Uterus (tissue), 4 donors: ENCODE results near the gene PWWP2B. TPM values are rescaled to one million over a fixed set of nuclear protein-coding genes. Genes with fewer than 3 reads are reported as not detected.

Experiments
- DNase-seq, 2 donors: peaks; one replicate each; pipeline ENCODE4 v3.0.0-alpha.2; 2019 to 2020
- H3K27ac ChIP-seq, 2 donors: fragments of 200-600 bp; sonication (generic); 1 replicate in 1 of 2; 2 replicates in 1 of 2; pipeline ENCODE4 v1.5.1; 2016 to 2018
- H3K27me3 ChIP-seq, 2 donors: fragments of 200-600 bp; sonication (generic); one replicate each; pipeline ENCODE4 v1.5.1; 2018 to 2019; ENCODE audit warnings: control low read depth in 1 of 2
- H3K36me3 ChIP-seq, 2 donors: fragments of 200-600 bp; sonication (generic); one replicate each; pipeline ENCODE4 v1.5.1; 2019; ENCODE audit warnings: control low read depth in 1 of 2
- H3K4me1 ChIP-seq, 2 donors: fragments of 200-600 bp; sonication (generic); one replicate each; pipeline ENCODE4 v1.5.1; 2018 to 2019; ENCODE audit warnings: control low read depth in 1 of 2
- H3K4me3 ChIP-seq, 2 donors: fragments of 200-600 bp; sonication (generic); 1 replicate in 1 of 2; 2 replicates in 1 of 2; pipeline ENCODE4 v1.5.1; 2018 to 2019; ENCODE audit warnings: mild to moderate bottlenecking in 1 of 2
- H3K9me3 ChIP-seq, 2 donors: fragments of 200-600 bp; sonication (generic); one replicate each; pipeline ENCODE4 v1.5.1; 2019; ENCODE audit warnings: control low read depth in 1 of 2
- POLR2A ChIP-seq, 2 donors: fragments of 450-650 bp; IDR thresholded peaks; one replicate each; pipeline ENCODE4 v1.6.1; 2016; ENCODE audit warnings: antibody characterized with exemption in 2 of 2, mild to moderate bottlenecking in 1 of 2, moderate library complexity in 1 of 2
- intact Hi-C: fragments of 100-400 bp; cut with DNase I; formaldehyde crosslinking; loops from one replicate; pipeline ENCODE4 v1.15.1; 2023; ENCODE audit warnings: low total_unique reads
- total RNA-seq, 4 donors: library from RNA; depleted of rRNA in 3 of 4; stranded (reverse); fragments of >200 nt in 3 of 4; gene quantifications; one replicate each; pipeline versions ENCODE4 v1.1.0 to v1.2.4, GENCODE V29; 2014 to 2023
- TF ChIP-seq, protein P1 (sequence below), 4 experiments: fragments of 200-600 bp in 2 of 4; fragments of 450-650 bp in 2 of 4; sonication (generic) in 2 of 4; IDR thresholded peaks; one replicate each; pipeline ENCODE4 v1.5.1; 2016 to 2019; ENCODE audit warnings: antibody characterized with exemption in 4 of 4, mild to moderate bottlenecking in 2 of 4, moderate library complexity in 1 of 4
- donor health status: DM: yes; HTN: yes; CAD: no.

The PWWP2B gene
- total RNA-seq, 4 donors from 2014 or later, result 0.29 to 27.6 (median 8.3) TPM

DNA sequence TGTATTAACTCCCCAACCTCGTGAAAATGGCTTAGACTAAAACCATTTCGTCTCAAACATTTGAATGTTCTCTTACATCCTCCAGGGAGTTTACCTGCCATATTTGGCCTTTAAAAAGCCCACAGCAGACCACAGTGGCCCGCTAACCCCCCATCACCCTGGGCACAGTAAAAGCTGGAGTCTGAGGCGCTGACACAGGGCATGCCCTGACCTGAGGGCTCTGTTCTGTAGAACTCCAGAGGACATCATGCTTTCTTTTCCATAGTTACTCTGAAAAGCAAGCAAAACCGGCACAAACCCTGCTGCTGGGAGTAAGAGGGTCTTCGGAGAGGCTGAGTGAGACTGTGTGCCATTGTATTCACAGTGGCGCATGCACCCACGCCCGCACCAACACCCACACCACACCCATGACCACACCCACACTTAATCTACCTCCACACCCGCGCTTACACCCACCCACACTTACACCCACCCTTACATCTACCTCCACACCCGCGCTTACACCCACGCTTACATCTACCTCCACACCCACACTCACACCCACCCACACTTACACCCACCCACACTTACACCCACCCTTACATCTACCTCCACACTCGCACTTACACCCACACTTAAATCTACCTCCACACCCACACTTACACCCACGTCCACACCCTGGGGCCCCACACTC is 32.9 kb upstream of the PWWP2B start:
- H3K4me3 ChIP-seq, result no peak overlapping the region
- no peaks in the 10 kb centered on the region for H3K4me1 ChIP-seq
- no peak overlapping the region for H3K27ac ChIP-seq
- no peaks in the 10 kb centered on the region for H3K36me3 ChIP-seq
- intact Hi-C loops, result no loop called here
- TF ChIP-seq POLR2A (IDR thresholded peaks at IDR 0.05), result no peak
- TF ChIP-seq, protein P1, sequence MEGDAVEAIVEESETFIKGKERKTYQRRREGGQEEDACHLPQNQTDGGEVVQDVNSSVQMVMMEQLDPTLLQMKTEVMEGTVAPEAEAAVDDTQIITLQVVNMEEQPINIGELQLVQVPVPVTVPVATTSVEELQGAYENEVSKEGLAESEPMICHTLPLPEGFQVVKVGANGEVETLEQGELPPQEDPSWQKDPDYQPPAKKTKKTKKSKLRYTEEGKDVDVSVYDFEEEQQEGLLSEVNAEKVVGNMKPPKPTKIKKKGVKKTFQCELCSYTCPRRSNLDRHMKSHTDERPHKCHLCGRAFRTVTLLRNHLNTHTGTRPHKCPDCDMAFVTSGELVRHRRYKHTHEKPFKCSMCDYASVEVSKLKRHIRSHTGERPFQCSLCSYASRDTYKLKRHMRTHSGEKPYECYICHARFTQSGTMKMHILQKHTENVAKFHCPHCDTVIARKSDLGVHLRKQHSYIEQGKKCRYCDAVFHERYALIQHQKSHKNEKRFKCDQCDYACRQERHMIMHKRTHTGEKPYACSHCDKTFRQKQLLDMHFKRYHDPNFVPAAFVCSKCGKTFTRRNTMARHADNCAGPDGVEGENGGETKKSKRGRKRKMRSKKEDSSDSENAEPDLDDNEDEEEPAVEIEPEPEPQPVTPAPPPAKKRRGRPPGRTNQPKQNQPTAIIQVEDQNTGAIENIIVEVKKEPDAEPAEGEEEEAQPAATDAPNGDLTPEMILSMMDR (IDR thresholded peaks at IDR 0.05), result no peak
- H3K9me3 ChIP-seq, result no peaks in the 10 kb centered on the region
- peak in 1 of 2 donors; percentile 8 for DNase-seq
- H3K27me3 ChIP-seq, result no peaks in the 10 kb centered on the region

DNA sequence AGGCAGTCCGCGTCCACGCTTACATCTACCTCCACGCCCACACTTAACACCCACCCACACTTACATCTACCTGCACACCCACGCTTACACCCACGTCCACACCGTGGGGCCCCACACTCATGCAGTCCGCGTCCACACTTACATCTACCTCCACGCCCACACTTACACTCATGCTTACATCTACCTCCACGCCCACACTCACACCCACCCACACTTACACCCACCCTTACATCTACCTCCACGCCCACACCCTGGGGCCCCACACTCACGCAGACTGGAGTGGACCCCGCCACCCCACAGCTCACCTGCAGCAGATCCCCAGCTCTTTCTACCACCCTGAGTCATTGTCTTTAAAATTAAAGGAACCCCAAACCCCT is 32.4 kb upstream of the PWWP2B start:
- Histone ChIP-seq H3K4me1 (no peaks in the 10 kb centered on the region), H3K27ac (no peak overlapping the region), H3K27me3 (no peaks in the 10 kb centered on the region), H3K36me3 (no peaks in the 10 kb centered on the region), H3K4me3 (no peak overlapping the region), H3K9me3 (no peaks in the 10 kb centered on the region)
- intact Hi-C loops, result no loop called here
- peak in 1 of 2 donors; percentile 12 for DNase-seq
- TF ChIP-seq, protein P1 (IDR thresholded peaks at IDR 0.05), result no peak
- TF ChIP-seq POLR2A (IDR thresholded peaks at IDR 0.05), result no peak

DNA sequence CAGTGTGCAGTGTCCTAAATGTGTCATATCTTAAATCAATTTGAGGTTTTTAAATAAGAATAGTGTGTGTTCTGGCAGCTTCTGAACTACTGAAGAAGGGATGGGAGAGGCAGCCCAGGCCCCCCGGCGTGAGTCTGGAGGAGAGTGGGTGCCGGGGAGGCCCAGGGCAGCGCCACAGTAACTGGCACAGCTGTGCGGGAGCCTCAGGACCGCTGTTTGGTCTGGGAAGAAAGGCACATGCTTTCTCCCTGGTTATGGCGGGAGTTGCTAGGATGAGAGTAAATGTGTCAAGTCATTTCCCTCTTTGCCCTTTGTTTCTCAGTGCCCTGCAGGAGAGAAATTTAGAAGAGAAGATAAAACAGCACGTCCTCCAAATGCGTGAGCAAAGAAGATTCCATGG is 31.9 kb upstream of the PWWP2B start:
- no peaks in the 10 kb centered on the region for H3K9me3 ChIP-seq
- H3K27ac ChIP-seq, result no peak overlapping the region
- H3K36me3 ChIP-seq, result no peaks in the 10 kb centered on the region
- TF ChIP-seq POLR2A (IDR thresholded peaks at IDR 0.05), result no peak
- TF ChIP-seq, protein P1 (IDR thresholded peaks at IDR 0.05), result no peak
- H3K4me1 ChIP-seq, result no peaks in the 10 kb centered on the region
- intact Hi-C loops, result no loop called here
- DNase-seq, result no peak
- H3K4me3 ChIP-seq, result no peak overlapping the region
- no peaks in the 10 kb centered on the region for H3K27me3 ChIP-seq

DNA sequence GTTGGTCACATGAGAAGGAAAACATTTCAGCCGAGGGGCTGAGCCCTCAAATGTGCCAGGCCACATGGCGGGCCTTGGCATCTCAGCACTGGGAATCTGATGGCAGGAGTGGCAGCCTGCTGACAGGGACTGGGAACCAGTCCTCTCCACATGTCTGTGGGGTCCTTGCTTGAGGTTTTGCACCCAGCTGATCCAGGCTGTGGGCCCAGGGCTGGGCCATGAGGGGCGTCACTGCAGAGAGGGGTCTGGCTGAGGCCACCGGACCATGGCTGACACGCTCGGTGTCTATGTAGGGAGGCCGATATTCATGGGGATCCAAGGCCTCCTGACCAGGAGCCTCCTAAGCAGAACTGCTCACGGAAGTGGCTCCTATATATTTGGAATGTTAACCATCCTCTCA is 31.0 kb upstream of the PWWP2B start:
- no peaks in the 10 kb centered on the region for H3K9me3 ChIP-seq
- no peak overlapping the region for H3K27ac ChIP-seq
- no peaks in the 10 kb centered on the region for H3K27me3 ChIP-seq
- DNase-seq, result no peak
- H3K36me3 ChIP-seq, result no peaks in the 10 kb centered on the region
- TF ChIP-seq, protein P1 (IDR thresholded peaks at IDR 0.05), result no peak
- no peak for TF ChIP-seq POLR2A (IDR thresholded peaks at IDR 0.05)
- no peak overlapping the region for H3K4me3 ChIP-seq
- intact Hi-C loops, result no loop called here
- no peaks in the 10 kb centered on the region for H3K4me1 ChIP-seq

DNA sequence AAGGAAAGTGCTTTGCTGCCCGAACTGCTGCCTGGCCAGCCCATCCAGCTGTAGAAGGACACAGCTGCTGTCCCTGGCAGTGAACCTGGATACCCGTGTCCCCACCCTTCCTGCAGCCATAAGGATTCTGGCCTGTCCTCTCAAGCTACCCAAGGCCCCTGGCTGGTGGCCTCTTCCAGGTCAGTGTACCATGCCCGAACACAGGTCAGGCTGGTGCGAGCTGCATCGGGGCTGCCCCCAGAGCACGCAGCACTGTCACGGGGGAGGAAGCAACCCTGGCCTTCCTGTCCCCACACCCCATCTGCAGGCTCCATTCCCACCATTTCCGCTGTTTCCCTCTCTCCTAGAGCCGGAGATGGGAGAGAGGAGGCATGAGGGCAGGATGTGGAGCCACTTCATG is 30.5 kb upstream of the PWWP2B start:
- H3K4me1 ChIP-seq, result no peaks in the 10 kb centered on the region
- no peaks in the 10 kb centered on the region for H3K27me3 ChIP-seq
- no peak overlapping the region for H3K27ac ChIP-seq
- H3K4me3 ChIP-seq, result no peak overlapping the region
- TF ChIP-seq POLR2A (IDR thresholded peaks at IDR 0.05), result no peak
- TF ChIP-seq, protein P1 (IDR thresholded peaks at IDR 0.05), result no peak
- intact Hi-C loops, result no loop called here
- no peaks in the 10 kb centered on the region for H3K36me3 ChIP-seq
- H3K9me3 ChIP-seq, result no peaks in the 10 kb centered on the region
- peak in 1 of 2 donors; percentile 10 for DNase-seq
